Measurements from ENCODE around the gene TMEM108.

- TF ChIP-seq, protein P1, sequence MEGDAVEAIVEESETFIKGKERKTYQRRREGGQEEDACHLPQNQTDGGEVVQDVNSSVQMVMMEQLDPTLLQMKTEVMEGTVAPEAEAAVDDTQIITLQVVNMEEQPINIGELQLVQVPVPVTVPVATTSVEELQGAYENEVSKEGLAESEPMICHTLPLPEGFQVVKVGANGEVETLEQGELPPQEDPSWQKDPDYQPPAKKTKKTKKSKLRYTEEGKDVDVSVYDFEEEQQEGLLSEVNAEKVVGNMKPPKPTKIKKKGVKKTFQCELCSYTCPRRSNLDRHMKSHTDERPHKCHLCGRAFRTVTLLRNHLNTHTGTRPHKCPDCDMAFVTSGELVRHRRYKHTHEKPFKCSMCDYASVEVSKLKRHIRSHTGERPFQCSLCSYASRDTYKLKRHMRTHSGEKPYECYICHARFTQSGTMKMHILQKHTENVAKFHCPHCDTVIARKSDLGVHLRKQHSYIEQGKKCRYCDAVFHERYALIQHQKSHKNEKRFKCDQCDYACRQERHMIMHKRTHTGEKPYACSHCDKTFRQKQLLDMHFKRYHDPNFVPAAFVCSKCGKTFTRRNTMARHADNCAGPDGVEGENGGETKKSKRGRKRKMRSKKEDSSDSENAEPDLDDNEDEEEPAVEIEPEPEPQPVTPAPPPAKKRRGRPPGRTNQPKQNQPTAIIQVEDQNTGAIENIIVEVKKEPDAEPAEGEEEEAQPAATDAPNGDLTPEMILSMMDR (IDR thresholded peaks at IDR 0.05; ENCODE audit: borderline replicate concordance, extremely low read depth, low read length, poor library complexity, severe bottlenecking), result no peak
- TF ChIP-seq EZH2 (IDR thresholded peaks at IDR 0.05; ENCODE audit: borderline replicate concordance, low read depth, low read length, severe bottlenecking), result no peak
Observed at GRCh38 chr3:133404920-133405319, 366.7 kb downstream of the TMEM108 start.

Measured in DND-41 (cell line).